ENCODE results near the gene ITPR1. TPM values are rescaled to one million over a fixed set of nuclear protein-coding genes. Genes with fewer than 3 reads are reported as not detected.
A peak's percentile ranks its signal among the peaks of the same experiment; 100 is the strongest.
"Not testable (repeated sequence)": the region's sequence is repeated elsewhere in the genome, so short reads cannot be mapped to it uniquely, and the experiment has no call there.

The ITPR1 gene
- total RNA-seq, 1 donor from 2014 or later: 121 TPM

DNA sequence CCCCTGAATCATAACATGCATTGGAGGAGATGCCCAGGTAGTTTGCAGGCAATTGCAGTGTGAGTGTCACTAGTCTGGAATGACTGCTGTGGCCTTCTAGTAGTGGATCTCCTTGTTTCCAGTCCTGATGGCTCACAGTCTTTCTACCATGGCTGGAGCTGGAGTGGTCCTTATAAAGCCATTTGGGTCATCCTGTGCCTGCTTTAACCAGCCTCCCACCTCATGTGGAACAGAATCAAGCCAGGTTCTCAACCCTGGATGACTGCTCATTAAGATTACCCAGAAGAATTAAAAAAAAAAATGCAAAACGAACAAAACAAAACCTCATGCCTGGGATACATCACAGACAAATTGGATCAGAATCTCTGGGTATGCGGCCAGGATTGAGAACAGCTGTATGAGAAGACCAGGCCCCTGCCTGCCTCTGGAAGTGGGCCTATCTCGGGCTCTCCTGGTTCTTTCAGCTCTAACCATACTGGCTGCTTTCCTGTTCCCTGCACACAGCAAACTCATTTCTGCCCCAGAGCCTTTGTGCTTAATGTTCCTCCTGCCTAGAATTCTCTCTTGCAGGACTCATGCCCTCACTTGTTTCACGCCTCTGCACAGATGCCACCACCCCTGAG is 96.4 kb downstream of the ITPR1 start:
- Histone ChIP-seq H3K27me3 (no peaks in the 10 kb centered on the region), H3K4me3 (no peak overlapping the region), H3K36me3 (no peaks in the 10 kb centered on the region), H3K4me1 (peaks cover 0 to 18% of the 10 kb centered on the region in 2 donors), H3K9me3 (no peaks in the 10 kb centered on the region), H3K27ac (peak overlapping the region; percentile 41 to 67)
- DNase-seq (ENCODE audit: low spot score in 2 of 2): no peak
- intact Hi-C loops (cut with DNase I): loop anchor here (5.0 to 10.0 kb wide), 2 partner anchors 43 to 435 kb away; no protein-coding TSS in a partner anchor
- TF ChIP-seq, protein P1, sequence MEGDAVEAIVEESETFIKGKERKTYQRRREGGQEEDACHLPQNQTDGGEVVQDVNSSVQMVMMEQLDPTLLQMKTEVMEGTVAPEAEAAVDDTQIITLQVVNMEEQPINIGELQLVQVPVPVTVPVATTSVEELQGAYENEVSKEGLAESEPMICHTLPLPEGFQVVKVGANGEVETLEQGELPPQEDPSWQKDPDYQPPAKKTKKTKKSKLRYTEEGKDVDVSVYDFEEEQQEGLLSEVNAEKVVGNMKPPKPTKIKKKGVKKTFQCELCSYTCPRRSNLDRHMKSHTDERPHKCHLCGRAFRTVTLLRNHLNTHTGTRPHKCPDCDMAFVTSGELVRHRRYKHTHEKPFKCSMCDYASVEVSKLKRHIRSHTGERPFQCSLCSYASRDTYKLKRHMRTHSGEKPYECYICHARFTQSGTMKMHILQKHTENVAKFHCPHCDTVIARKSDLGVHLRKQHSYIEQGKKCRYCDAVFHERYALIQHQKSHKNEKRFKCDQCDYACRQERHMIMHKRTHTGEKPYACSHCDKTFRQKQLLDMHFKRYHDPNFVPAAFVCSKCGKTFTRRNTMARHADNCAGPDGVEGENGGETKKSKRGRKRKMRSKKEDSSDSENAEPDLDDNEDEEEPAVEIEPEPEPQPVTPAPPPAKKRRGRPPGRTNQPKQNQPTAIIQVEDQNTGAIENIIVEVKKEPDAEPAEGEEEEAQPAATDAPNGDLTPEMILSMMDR (IDR thresholded peaks at IDR 0.05): no peak

DNA sequence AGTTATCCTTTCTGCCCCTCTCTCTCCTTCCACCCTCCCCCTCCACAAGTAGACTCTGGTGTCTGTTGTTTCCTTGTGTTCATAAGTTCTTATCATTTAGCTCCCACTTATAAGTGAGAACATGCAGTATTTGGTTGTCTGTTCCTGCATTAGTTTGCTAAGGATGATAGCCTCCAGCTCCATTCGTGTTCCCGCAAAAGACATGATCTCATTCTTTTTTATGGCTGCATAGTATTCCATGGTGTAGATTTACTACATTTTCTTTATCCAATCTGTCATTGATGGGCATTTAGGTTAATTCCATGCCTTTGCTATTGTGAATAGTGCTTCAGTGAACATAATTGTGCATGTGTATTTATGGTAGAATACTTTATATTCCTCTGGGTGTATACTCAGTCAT is 97.7 kb downstream of the ITPR1 start:
- H3K27me3 ChIP-seq; H3K36me3 ChIP-seq; H3K4me3 ChIP-seq; H3K9me3 ChIP-seq; intact Hi-C loops (cut with DNase I); DNase-seq (ENCODE audit: low spot score in 2 of 2): not testable (repeated sequence)
- H3K27ac ChIP-seq: peak overlapping the region in 1 of 2 donors; percentile 19
- H3K4me1 ChIP-seq: peaks cover 0 to 15% of the 10 kb centered on the region in 2 donors

DNA sequence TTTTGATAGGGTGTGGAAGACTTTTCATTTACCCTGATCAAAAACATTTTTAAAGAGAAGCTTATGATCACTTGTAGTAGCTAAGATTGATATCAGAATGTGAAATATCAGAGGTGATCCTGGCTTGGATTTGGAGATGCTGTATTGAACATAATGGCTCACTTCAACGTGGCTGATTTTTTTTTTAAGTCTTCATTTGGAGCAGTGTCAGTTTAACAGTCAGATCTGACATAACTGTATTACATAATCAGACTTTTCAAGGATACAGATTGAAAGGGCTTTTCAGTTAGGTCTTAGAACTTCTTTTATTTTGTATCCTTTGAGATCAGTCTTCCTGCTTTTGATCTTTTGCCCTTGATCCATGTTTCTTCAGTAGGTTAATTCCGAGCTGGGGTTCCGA is 98.5 kb downstream of the ITPR1 start:
- Histone ChIP-seq H3K4me3 (no peak overlapping the region), H3K27me3 (no peaks in the 10 kb centered on the region), H3K27ac (no peak overlapping the region), H3K9me3 (no peaks in the 10 kb centered on the region), H3K36me3 (no peaks in the 10 kb centered on the region), H3K4me1 (peaks cover 0 to 17% of the 10 kb centered on the region in 2 donors)
- intact Hi-C loops (cut with DNase I): no loop called here
- DNase-seq (ENCODE audit: low spot score in 2 of 2): no peak
- TF ChIP-seq, protein P1 (IDR thresholded peaks at IDR 0.05): no peak

DNA sequence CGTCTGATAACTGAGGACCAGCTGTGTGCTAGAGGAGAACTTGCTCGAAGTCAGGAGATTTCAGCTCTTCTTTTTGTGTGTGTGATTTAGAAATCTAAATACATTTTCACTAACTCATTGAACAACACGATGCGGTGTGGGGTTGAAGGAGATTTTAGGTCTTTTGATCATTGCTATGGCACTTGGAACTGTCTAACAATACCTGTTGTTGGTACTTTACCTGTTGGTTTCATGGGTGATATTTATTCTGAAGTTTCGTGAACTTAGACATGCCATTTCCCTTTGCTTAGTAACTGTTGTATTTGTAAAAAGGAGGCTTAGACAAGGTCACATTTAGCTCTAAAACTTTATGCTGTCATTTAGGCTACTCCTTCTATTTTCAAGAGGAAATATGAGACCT is 99.9 kb downstream of the ITPR1 start:
- TF ChIP-seq, protein P1 (IDR thresholded peaks at IDR 0.05): no peak
- no peaks in the 10 kb centered on the region for H3K9me3 ChIP-seq
- no peak for DNase-seq (ENCODE audit: low spot score in 2 of 2)
- H3K36me3 ChIP-seq: no peaks in the 10 kb centered on the region
- no peak overlapping the region for H3K4me3 ChIP-seq
- H3K27me3 ChIP-seq: no peaks in the 10 kb centered on the region
- no peak overlapping the region for H3K27ac ChIP-seq
- peaks cover 0 to 17% of the 10 kb centered on the region in 2 donors for H3K4me1 ChIP-seq
- intact Hi-C loops (cut with DNase I): no loop called here

DNA sequence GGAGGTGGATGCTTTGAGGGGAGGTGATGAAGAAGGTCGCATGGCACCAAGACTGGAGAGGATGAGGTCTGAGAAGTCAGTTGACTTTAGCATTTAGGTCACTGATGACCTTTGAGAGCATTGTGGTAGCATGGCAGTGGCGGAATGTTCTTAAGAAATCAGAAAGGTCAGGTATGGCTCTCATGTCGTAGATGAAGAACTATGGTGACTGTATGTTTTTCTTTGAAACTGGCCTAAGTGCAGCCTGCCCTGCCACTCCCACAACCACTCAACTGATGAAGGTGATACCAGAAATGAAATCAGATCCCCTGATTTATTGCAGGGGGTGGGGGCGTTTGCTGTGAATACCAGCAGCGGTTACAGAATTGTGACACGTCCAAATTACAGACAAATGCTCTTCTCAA is 102.6 kb downstream of the ITPR1 start:
- TF ChIP-seq, protein P1 (IDR thresholded peaks at IDR 0.05): no peak
- no peak overlapping the region for H3K27ac ChIP-seq
- H3K4me1 ChIP-seq: peaks cover 0 to 8% of the 10 kb centered on the region in 2 donors
- no peaks in the 10 kb centered on the region for H3K36me3 ChIP-seq
- intact Hi-C loops (cut with DNase I): no loop called here
- no peak for DNase-seq (ENCODE audit: low spot score in 2 of 2)
- H3K27me3 ChIP-seq: no peaks in the 10 kb centered on the region
- H3K9me3 ChIP-seq: no peaks in the 10 kb centered on the region
- H3K4me3 ChIP-seq: no peak overlapping the region

DNA sequence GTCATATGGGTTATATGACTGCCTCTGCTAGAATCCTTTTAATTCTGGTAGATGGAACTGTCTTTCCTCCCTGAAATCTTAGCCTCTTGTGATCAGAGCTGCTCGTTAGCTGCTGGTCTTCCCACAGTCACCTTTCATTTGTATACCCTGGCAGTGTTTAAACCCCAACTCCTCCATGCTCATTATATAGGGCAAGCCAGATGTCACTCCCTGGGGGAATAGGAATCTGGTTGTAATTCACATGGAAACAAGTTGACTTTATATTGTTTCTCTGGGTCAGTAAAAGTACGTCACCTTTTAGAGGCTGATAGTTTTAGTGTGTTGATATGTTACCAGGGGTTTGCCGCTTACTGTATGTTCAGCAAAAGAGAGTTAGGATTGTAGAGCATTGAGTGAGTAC is 103.5 kb downstream of the ITPR1 start:
- DNase-seq (ENCODE audit: low spot score in 2 of 2): no peak
- TF ChIP-seq, protein P1 (IDR thresholded peaks at IDR 0.05): no peak
- Histone ChIP-seq H3K9me3 (no peaks in the 10 kb centered on the region), H3K36me3 (no peaks in the 10 kb centered on the region), H3K4me1 (peaks cover 0 to 8% of the 10 kb centered on the region in 2 donors), H3K27me3 (no peaks in the 10 kb centered on the region), H3K4me3 (no peak overlapping the region), H3K27ac (no peak overlapping the region)
- intact Hi-C loops (cut with DNase I): no loop called here
